ENCODE measurements around the gene ITGB2.
"Not testable (repeated sequence)": the region's sequence is repeated elsewhere in the genome, so short reads cannot be mapped to it uniquely, and the experiment has no call there.

ITGB2 gene

GRCh38 chr21:44941567-44941966 is 20.9 kb upstream of the ITGB2 start:
- DNase-seq (ENCODE audit: low read depth in 2 of 2): no peak

DNA sequence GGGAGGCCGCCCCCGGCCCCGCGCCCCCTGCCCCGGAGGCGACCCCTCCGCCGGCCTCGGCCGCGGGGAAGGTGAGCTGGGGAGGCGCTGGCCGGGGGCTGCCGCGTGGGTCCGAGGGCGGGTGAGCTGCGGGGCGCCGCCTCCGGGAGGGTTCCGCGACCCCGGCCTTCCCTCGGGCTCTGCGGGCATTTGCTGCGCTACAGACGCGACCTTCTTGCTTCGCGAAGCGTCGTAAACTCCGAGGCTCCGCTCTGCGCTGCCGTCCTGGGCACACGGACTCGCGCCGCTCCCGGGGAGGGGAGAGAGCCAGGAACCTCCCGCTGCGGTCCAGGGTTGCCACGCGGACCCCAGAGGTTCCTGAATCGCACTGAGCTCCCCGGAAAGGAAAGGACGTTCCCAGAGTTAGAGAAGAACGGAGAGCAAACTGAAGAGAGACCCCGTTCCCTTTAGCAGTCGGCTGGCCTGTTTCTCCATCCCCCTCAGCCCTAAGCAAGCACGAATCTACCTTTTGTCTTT is 19.5 kb upstream of the ITGB2 start:
- no peak for DNase-seq (ENCODE audit: low read depth in 2 of 2)

DNA sequence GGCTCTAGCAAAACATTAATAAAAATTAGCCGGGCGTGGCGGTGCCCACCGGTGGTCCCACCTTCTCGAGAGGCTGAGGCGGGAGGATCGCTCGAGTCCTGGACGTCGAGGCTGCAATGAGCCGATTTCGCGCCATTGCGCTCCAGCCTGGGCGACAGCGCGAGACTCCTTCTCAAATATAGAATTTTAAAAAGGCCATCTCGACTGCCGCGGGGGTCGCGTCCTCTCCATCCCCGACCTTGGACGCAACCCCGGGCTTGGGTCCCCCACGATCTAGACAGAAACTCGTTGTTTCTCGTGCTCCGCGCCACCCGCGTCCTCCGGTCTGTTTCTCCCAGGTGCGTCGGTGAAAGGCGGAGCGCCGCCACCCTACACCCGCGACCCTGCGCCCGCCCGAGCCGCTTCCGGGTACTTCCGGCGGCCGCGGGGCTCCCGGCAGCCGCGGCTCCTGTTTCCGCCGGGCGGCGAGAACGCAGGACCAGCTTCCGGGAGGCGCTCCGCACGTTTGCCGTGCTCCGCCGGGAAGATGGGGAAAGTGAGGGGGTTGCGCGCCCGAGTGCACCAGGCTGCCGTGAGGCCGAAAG is 18.9 kb upstream of the ITGB2 start, which contains the start of gene SLX9:
TSS of gene SLX9 (plus strand) at position 498 of the 584 bp plus-strand sequence. CDS start at position 527, 29 bp downstream.
- DNase-seq (ENCODE audit: low read depth in 2 of 2): peak; percentile 73 to 76

GRCh38 chr21:44938772-44939531 is 18.3 kb upstream of the ITGB2 start:
- no peak for DNase-seq (ENCODE audit: low read depth in 2 of 2)

DNA sequence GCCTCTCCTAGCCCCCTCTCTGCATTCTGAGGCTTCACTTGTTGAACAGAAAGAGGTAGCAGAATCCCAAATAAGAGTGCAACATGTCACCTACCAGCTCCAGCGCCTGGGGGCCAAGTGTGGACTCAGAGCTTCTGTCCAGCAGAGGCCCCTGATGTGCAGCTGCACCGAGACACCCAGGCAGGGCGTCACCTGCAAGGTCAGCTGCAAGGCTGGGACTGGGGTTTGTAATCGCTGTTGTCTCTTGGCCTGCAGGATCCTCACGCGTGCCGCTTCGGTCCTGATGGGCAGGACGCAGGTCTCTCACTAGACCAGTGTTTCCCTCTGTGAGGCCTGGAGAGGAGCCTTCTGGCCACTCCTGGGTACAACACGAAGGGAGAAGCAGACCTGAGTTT is 14.8 kb upstream of the ITGB2 start:
- no peak for DNase-seq (ENCODE audit: low read depth in 2 of 2)

GRCh38 chr21:44934797-44935532 is 14.3 kb upstream of the ITGB2 start:
- no peak for DNase-seq (ENCODE audit: low read depth in 2 of 2)

- DNase-seq (ENCODE audit: low read depth in 2 of 2): no peak
These were observed 13.6 kb upstream of the ITGB2 start for GRCh38 chr21:44934276-44934675.

DNA sequence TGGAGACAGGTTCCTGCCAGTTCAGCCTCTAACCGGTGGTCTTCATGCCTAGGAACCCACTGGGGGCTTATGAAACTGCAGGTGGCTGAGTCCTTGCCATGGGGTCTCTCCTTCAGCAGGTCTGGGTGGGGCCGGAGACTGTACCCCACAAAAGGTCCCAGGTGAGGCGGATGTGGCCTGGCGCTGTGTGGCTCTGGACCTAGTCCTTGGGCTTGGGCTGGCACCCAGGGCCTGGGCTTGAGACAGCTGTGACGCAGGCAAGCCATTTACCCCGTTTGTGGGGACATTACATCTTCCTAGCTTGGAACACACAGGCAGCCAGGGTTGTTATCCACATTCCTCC is 13.2 kb upstream of the ITGB2 start:
- DNase-seq (ENCODE audit: low read depth in 2 of 2): no peak

- no peak for DNase-seq (ENCODE audit: low read depth in 2 of 2)
These were observed 12.7 kb upstream of the ITGB2 start for GRCh38 chr21:44933199-44933917.

DNA sequence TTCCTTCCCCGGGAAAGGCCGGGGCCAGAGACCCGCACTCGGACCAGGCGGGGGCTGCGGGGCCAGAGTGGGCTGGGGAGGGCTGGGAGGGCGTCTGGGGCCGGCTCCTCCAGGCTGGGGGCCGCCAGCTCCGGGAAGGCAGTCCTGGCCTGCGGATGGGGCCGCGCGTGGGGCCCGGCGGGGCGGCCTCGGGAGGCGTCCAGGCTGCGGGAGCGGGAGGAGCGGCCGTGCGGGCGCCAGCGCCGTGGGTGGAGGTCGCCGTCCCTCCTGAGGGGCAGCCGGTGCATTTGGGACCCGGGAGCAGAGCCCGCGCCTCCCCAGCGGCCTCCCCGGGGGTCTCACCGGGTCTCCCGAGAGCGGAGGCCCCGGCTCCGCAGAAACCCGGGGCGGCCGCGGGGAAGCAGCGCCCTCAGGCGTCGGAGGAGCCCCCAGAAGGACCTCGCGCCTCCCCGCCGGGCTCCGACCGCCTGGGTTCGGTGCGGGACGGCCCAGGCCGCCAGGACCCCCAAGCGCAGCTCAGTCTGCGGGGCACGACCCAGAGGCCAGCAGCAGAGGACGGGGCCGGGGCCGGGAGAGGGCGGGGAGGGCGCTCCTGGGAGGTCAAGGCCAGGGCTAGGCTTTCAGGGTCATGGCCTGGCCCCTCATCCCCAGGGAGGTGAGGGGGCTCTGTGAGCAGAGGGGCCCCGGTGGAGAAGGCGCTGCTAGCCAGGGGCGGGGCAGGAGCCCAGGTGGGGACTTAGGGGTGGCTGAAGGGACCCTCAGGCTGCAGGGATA is 11.9 kb upstream of the ITGB2 start:
- DNase-seq (ENCODE audit: low read depth in 2 of 2): peak; percentile 61 to 72

DNA sequence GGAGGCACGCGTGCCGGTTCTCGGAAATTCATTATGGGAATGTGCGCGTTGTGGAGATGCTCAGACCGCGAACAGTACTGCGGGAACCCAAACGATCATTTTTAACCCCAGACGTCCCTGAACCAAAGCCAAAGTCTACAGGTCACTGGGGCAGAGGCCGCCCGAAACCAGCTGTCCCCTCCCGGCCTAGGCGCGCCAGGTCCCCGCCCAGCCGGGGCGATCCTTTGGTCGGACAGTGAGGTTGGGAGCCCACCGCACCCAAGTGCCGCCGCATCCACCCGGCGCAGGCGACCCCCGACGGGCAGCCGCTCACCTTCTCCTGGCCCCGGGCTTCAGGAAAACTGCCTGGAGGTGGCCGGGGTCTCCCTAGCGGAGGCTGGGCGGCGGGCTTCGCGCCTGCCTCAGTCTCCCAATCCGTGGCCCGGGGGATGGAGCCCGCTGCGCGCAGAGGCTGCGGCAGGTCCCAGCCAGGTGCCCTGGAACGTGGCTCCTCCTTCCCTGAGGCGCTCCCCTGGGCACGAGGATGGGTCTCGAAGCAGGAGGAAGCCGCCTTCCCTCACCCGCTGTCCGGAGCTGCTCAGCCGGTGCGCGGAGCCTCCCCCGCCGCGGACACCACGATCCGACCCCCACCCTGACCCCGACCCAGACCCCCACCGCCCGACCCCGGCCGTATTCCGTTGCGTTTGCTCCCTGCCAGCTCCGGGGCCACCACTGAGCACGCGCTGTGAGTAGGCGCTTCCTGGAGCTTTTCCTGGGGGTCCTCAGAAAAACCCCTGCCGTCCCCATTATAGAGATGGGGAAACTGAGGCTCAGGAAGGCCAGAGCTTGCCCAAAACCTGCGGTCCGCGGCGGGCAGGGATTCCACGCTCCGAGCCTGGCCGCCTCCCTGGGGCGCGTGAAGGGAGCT is 11.1 kb upstream of the ITGB2 start:
- DNase-seq (ENCODE audit: low read depth in 2 of 2): no peak

DNA sequence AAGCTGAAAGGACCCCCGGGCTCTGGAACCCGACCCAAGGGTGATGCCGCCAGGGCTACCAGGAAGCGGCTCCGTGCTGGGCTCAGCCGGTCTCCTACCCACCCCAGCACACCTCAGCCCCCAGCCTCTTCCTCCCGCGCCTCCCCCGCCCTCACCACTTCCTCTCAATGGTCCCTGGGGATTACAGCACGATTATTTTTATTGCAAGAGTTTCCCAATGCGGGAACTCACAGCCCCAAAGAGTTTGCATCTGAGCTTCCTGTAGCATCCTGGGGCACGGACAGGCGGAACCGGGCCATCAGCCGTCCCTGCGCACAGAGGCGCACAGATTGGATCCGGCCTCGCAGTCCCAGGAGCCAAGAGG is 10.4 kb upstream of the ITGB2 start:
- no peak for DNase-seq (ENCODE audit: low read depth in 2 of 2)

- DNase-seq (ENCODE audit: low read depth in 2 of 2): peak; percentile 45 to 61
These were observed 9.9 kb upstream of the ITGB2 start for GRCh38 chr21:44930543-44930981.

DNA sequence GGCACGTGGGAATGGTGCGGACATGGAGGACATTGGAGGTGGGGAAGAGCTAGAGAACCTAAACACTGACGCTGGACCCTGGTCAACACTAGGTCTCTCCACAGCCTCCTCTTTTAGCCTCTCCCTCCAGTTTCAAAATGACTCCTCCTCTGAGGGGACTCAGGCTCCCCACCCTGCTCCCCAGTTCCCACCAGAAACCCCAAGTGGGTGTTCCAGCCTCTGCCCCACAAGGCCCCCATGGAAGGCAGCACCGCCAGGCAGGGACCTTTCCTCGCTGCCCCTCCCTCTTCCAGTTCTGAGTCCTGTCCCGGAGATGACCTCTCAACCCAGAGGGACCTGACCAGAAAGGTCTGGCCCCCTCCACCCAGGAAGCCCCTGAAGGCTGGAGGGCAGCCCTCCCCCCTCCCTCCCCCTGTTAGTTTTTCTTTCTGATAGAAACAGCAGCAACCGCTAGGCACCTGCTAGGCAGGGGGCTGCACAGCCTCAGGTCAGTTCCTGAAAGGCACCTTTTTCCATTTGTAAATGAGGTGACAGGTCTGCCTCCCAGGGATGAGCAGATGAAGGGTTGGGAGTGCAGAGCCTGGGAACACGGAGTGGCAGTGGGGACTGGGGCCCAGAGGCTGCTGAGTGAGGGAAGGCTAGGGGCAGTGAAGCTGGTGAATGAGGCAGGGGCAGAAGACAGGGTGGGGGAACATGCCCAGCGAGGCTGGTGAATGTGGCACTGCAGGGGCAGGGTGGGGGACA is 9.3 kb upstream of the ITGB2 start:
- no peak for DNase-seq (ENCODE audit: low read depth in 2 of 2)

DNA sequence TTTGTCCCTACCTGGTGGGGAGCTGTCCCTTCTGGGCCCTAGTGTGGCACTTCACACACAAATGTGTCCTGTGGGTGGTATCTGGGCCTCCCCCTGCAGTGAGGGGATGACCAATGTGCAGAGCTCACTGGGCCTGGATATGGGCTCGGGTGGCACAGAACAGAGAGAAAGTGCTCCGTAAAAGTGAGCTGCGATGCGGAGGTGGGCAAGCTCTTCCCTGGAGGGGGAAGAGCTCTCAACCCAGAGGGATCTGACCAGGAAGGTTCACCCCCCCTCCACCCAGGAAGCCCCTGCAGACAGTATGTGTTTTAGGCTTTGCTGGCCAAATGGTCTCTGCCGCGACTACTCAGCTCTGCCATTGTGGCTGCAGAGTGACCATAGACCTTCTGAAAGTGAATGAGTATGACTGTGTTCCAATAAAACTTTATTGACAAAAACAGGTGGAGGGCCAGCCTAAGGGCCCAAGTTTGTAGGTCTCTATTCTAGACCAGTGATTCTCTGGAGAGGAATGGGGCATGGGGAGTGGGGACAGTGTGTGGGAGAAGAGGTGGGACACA is 8.6 kb upstream of the ITGB2 start:
- DNase-seq (ENCODE audit: low read depth in 2 of 2): no peak

DNA sequence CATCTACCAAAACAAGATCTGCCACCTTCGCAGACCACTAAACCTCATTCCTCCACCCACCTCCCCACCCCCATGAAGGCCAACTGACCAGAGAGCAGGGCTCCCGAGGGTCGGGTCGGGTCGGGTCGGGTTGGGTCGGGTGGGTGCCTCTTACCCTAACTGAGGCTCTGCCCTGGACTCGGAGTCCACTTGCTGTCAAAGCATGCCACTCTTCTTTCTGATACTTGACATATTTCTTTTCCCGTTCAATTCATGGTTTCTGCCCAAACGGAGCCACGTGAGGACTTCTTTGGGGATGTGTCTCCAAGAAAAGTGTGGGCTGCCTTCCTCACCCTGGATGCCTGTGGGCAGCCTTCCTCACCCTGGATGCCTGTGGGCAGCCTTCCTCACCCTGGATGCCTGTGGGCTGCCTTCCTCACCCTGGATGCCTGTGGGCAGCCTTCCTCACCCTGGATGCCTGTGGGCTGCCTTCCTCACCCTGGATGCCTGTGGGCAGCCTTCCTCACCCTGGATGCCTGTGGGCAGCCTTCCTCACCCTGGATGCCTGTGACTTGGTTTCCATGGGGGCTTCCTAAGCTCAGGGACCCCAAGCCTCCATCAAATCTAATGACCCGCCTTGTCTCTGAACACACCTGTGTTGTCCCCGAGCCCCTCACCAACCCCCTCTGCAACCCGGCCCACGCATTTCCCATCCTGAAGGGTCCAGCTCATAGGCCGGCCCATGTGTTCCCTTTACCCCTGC is 8.0 kb upstream of the ITGB2 start:
- DNase-seq (ENCODE audit: low read depth in 2 of 2): not testable (repeated sequence)

GRCh38 chr21:44927587-44928461 is 7.1 kb upstream of the ITGB2 start:
- peak; percentile 87 to 91 for DNase-seq (ENCODE audit: low read depth in 2 of 2)

DNA sequence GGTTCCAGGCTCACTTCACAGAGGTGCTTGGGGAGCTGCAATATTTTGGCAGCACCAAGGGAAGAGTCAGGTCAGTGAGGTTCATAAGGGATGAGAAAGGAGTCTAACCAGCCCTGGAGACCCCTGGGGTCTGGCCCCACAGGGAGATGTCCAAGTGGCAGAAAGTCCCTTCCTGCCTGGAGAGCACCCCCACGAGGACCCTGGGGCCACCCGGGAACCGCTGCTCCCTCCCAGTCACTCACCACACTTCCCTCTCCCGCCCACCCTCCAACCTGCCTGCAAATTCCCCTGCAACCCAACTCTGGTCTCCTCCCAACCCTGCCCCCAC is 6.5 kb upstream of the ITGB2 start:
- DNase-seq (ENCODE audit: low read depth in 2 of 2): no peak
